Naive thymus-derived CD4-positive, alpha-beta T cell (primary cell): ENCODE measurements around the gene TMEM181. TPM values are rescaled to one million over a fixed set of nuclear protein-coding genes. Genes with fewer than 3 reads are reported as not detected.

ENCODE experiments used
- ATAC-seq: fragments of 150-1000 bp; cut with Tn5 transposase; 2 replicates; pipeline ENCODE4 v1.10.0; 2021; ENCODE audit warnings: mild to moderate bottlenecking, moderate library complexity
- CTCF ChIA-PET: fragments of 350-600 bp; sonication (Branson Sonifier 250); formaldehyde crosslinking; loops from one replicate; lab custom pipeline; 2021; ENCODE audit warnings: antibody characterized with exemption; lab: Charles Lee
- POLR2A ChIA-PET: fragments of 350-600 bp; sonication (Branson Sonifier 250); formaldehyde crosslinking; loops from one replicate; lab custom pipeline; 2021; ENCODE audit warnings: antibody characterized with exemption, inconsistent platforms; lab: Charles Lee
- DNase-seq, 9 donors: peaks; one replicate each; pipeline versions ENCODE4 v3.0.0 to v3.0.0-alpha.2; 2020 to 2022; ENCODE audit warnings: mixed read lengths in 1 of 9
- H3K27ac ChIP-seq: one replicate; pipeline ENCODE4 v1.7.0; 2013; ENCODE audit warnings: mild to moderate bottlenecking, low read depth, low read length, moderate library complexity
- H3K27me3 ChIP-seq, 2 donors: one replicate each; pipeline ENCODE4 v1.7.0; 2013; ENCODE audit warnings: low read length in 2 of 2, mild to moderate bottlenecking in 2 of 2, moderate library complexity in 2 of 2; ENCODE audit not compliant: control insufficient read depth in 2 of 2, insufficient read depth in 2 of 2
- H3K36me3 ChIP-seq, 3 experiments: 1 replicate in 2 of 3; 2 replicates in 1 of 3; pipeline ENCODE4 v1.7.0; 2013; ENCODE audit warnings: low read length in 3 of 3, mild to moderate bottlenecking in 3 of 3, moderate library complexity in 1 of 3; ENCODE audit not compliant: insufficient read depth in 3 of 3, control insufficient read depth in 2 of 3
- H3K4me1 ChIP-seq, 2 donors: one replicate each; pipeline ENCODE4 v1.7.0; 2013; ENCODE audit warnings: low read length in 2 of 2, mild to moderate bottlenecking in 2 of 2, moderate library complexity in 1 of 2; ENCODE audit not compliant: control insufficient read depth in 2 of 2, insufficient read depth in 2 of 2
- H3K4me3 ChIP-seq: 2 replicates; pipeline ENCODE4 v1.7.0; 2013; ENCODE audit warnings: mild to moderate bottlenecking, low read length
- H3K9me3 ChIP-seq, 3 experiments: 1 replicate in 2 of 3; 2 replicates in 1 of 3; pipeline ENCODE4 v1.7.0; 2013; ENCODE audit warnings: low read length in 3 of 3; ENCODE audit not compliant: control insufficient read depth in 2 of 3
- H3K27ac Mint-ChIP-seq, 9 donors: one replicate each; pipeline ENCODE4 v1.8.0; 2020 to 2022; ENCODE audit warnings: mixed read lengths in 9 of 9, mild to moderate bottlenecking in 8 of 9, moderate library complexity in 5 of 9, inconsistent platforms in 2 of 9
- H3K27me3 Mint-ChIP-seq, 5 donors: one replicate each; pipeline ENCODE4 v1.8.0; 2021 to 2022; ENCODE audit warnings: mixed read lengths in 5 of 5, mild to moderate bottlenecking in 1 of 5
- H3K36me3 Mint-ChIP-seq, 5 donors: one replicate each; pipeline ENCODE4 v1.8.0; 2020 to 2022; ENCODE audit warnings: mixed read lengths in 5 of 5, mild to moderate bottlenecking in 3 of 5, inconsistent platforms in 1 of 5
- H3K4me1 Mint-ChIP-seq, 7 donors: one replicate each; pipeline ENCODE4 v1.8.0; 2020 to 2022; ENCODE audit warnings: mixed read lengths in 7 of 7, mild to moderate bottlenecking in 3 of 7, inconsistent platforms in 1 of 7
- H3K4me3 Mint-ChIP-seq, 10 donors: one replicate each; pipeline ENCODE4 v1.8.0; 2020 to 2022; ENCODE audit warnings: mild to moderate bottlenecking in 10 of 10, mixed read lengths in 10 of 10, moderate library complexity in 6 of 10, inconsistent platforms in 2 of 10
- H3K9me3 Mint-ChIP-seq, 11 donors: one replicate each; pipeline ENCODE4 v1.8.0; 2020 to 2022; ENCODE audit warnings: mixed read lengths in 11 of 11, mild to moderate bottlenecking in 4 of 11, inconsistent platforms in 1 of 11, moderate library complexity in 1 of 11
- intact Hi-C, 2 donors: fragments of 100-400 bp; cut with micrococcal nuclease; formaldehyde crosslinking; loops; one replicate each; pipeline ENCODE4 v1.15.1; 2023
- polyA plus RNA-seq, 2 donors: library from polyadenylated mRNA; unstranded; fragments of 300-500 nt; fragmentation: Illumina TruSeq; gene quantifications; one replicate each; pipeline ENCODE4 v1.2.3, GENCODE V29; 2021
- total RNA-seq, 6 experiments: library from RNA in 5 of 6; stranded (reverse) in 5 of 6; gene quantifications; 1 replicate in 5 of 6; 2 replicates in 1 of 6; pipeline ENCODE4 v1.2.3 and lab custom pipeline; 2021 to 2026

TMEM181 gene
- total and polyA plus RNA-seq, 7 experiments from 2014 or later = 1.9 to 17.2 (median 15.7) TPM

- H3K27me3 ChIP-seq = no peaks in the 10 kb centered on the region
- Mint-ChIP-seq H3K36me3 (peaks cover 5 to 33% (median 20%) of the 10 kb centered on the region in 5 donors), H3K4me3 (peak within 1 kb of the TSS; percentile 92 to 100 (median 99)), H3K9me3 (peaks cover 0 to 2% (median 0%) of the 10 kb centered on the region in 11 donors), H3K27me3 (no peaks in the 10 kb centered on the region), H3K4me1 (peaks cover 47 to 72% (median 67%) of the 10 kb centered on the region in 7 donors), H3K27ac (peak within 1 kb of the TSS; percentile 88 to 100 (median 98))
- peak within 1 kb of the TSS; percentile 97 for H3K27ac ChIP-seq
- peaks cover 35 to 45% of the 10 kb centered on the region in 2 donors for H3K4me1 ChIP-seq
- CTCF ChIA-PET = interaction anchor here (1.0 to 2.9 kb wide), 5 partner anchors 10 to 91 kb away, joined by 4 to 19 read pairs (median 11); no protein-coding TSS in a partner anchor
- H3K4me3 ChIP-seq = peak within 1 kb of the TSS; percentile 81
- H3K9me3 ChIP-seq = no peaks in the 10 kb centered on the region
- ATAC-seq = peak; percentile 88
- peak; percentile 72 to 99 (median 87) for DNase-seq
- POLR2A ChIA-PET = interaction anchor here (0.8 to 5.2 kb wide), 11 partner anchors 9 to 356 kb away, joined by 3 to 78 read pairs (median 4); partner anchors contain the start of gene RSPH3
- peaks cover 0 to 12% (median 0%) of the 10 kb centered on the region in 3 experiments for H3K36me3 ChIP-seq
- intact Hi-C loops = loop anchor here (1.0 to 2.0 kb wide), 4 partner anchors 9 to 84 kb away; partner anchors contain the start of gene TMEM181 (in 2 of the 2)
Measured at GRCh38 chr6:158644231-158645063, 84.6 kb downstream of the TMEM181 start, which contains the start of gene DYNLT1. TSS of gene DYNLT1 (minus strand) at chr6:158644743. CDS start at chr6:158644708, 35 bp downstream.

- H3K36me3 ChIP-seq = peaks cover 0 to 6% (median 0%) of the 10 kb centered on the region in 3 experiments
- H3K4me3 Mint-ChIP-seq = peak overlapping the region; percentile 77 to 96 (median 94)
- no peaks in the 10 kb centered on the region for H3K9me3 ChIP-seq
- ATAC-seq = no peak
- CTCF ChIA-PET = interaction anchor here (0.6 to 2.9 kb wide), 5 partner anchors 9 to 229 kb away, joined by 3 to 19 read pairs (median 11); no protein-coding TSS in a partner anchor
- H3K27ac Mint-ChIP-seq = peak overlapping the region; percentile 86 to 99 (median 94)
- peaks cover 32 to 44% of the 10 kb centered on the region in 2 donors for H3K4me1 ChIP-seq
- H3K27me3 Mint-ChIP-seq = no peaks in the 10 kb centered on the region
- H3K4me1 Mint-ChIP-seq = peaks cover 49 to 72% (median 67%) of the 10 kb centered on the region in 7 donors
- POLR2A ChIA-PET = interaction anchor here (0.8 to 5.2 kb wide), 8 partner anchors 9 to 224 kb away, joined by 3 to 78 read pairs (median 4); no protein-coding TSS in a partner anchor
- H3K36me3 Mint-ChIP-seq = peaks cover 5 to 30% (median 14%) of the 10 kb centered on the region in 5 donors
- DNase-seq = peak in 1 of 9 donors; percentile 24
- no peaks in the 10 kb centered on the region for H3K27me3 ChIP-seq
- intact Hi-C loops = loop anchor here in 1 of 2 donors (2.0 kb wide), 1 partner anchor 15 kb away; no protein-coding TSS in a partner anchor
- peaks cover 0 to 2% (median 0%) of the 10 kb centered on the region in 11 donors for H3K9me3 Mint-ChIP-seq
- H3K27ac ChIP-seq = peak overlapping the region; percentile 97
- peak overlapping the region; percentile 81 for H3K4me3 ChIP-seq
Measured at GRCh38 chr6:158645064-158646022, 85.5 kb downstream of the TMEM181 start.

- H3K4me3 ChIP-seq = no peak overlapping the region
- ChIA-PET CTCF (interaction anchor here (0.6 kb wide), 1 partner anchor 228 kb away, joined by 3 read pairs; no protein-coding TSS in a partner anchor), POLR2A (interaction anchor here (0.8 to 5.2 kb wide), 4 partner anchors 8 to 41 kb away, joined by 3 to 78 read pairs (median 32); no protein-coding TSS in a partner anchor)
- Mint-ChIP-seq H3K4me1 (peaks cover 43 to 68% (median 64%) of the 10 kb centered on the region in 7 donors), H3K4me3 (peak overlapping the region; percentile 77 to 96 (median 94)), H3K27ac (peak overlapping the region; percentile 86 to 99 (median 94)), H3K36me3 (peaks cover 0 to 29% (median 5%) of the 10 kb centered on the region in 5 donors), H3K27me3 (no peaks in the 10 kb centered on the region), H3K9me3 (no peaks in the 10 kb centered on the region)
- intact Hi-C loops = no loop called here
- peak overlapping the region; percentile 31 for H3K27ac ChIP-seq
- peaks cover 0 to 6% (median 0%) of the 10 kb centered on the region in 3 experiments for H3K36me3 ChIP-seq
- ATAC-seq (no peak), DNase-seq (peak in 1 of 9 donors; percentile 20)
- no peaks in the 10 kb centered on the region for H3K9me3 ChIP-seq
- H3K4me1 ChIP-seq = peaks cover 34 to 43% of the 10 kb centered on the region in 2 donors
- H3K27me3 ChIP-seq = no peaks in the 10 kb centered on the region
Measured at GRCh38 chr6:158646023-158646910, 86.4 kb downstream of the TMEM181 start.

- Mint-ChIP-seq H3K4me1 (peaks cover 35 to 64% (median 59%) of the 10 kb centered on the region in 7 donors), H3K27ac (peak overlapping the region in 7 of 9 donors; percentile 37 to 99 (median 75)), H3K36me3 (peaks cover 0 to 23% (median 0%) of the 10 kb centered on the region in 5 donors), H3K9me3 (no peaks in the 10 kb centered on the region), H3K27me3 (no peaks in the 10 kb centered on the region), H3K4me3 (peak overlapping the region in 1 of 10 donors; percentile 8)
- ATAC-seq (no peak), DNase-seq (peak in 1 of 9 donors; percentile 13)
- CTCF ChIA-PET = no interaction called here
- intact Hi-C loops = no loop called here
- no peaks in the 10 kb centered on the region for H3K9me3 ChIP-seq
- peaks cover 24 to 37% of the 10 kb centered on the region in 2 donors for H3K4me1 ChIP-seq
- H3K36me3 ChIP-seq = peaks cover 0 to 6% (median 0%) of the 10 kb centered on the region in 3 experiments
- no peak overlapping the region for H3K27ac ChIP-seq
- H3K4me3 ChIP-seq = no peak overlapping the region
- no peaks in the 10 kb centered on the region for H3K27me3 ChIP-seq
- POLR2A ChIA-PET = interaction anchor here (0.6 to 5.0 kb wide), 3 partner anchors 9 to 269 kb away, joined by 4 to 59 read pairs (median 12); no protein-coding TSS in a partner anchor
Measured at GRCh38 chr6:158647501-158647900, 87.6 kb downstream of the TMEM181 start.

- Mint-ChIP-seq H3K4me3 (peak overlapping the region in 6 of 10 donors; percentile 13 to 73 (median 59)), H3K36me3 (peaks cover 0 to 27% (median 0%) of the 10 kb centered on the region in 5 donors), H3K27me3 (no peaks in the 10 kb centered on the region), H3K9me3 (peaks cover 0 to 4% (median 0%) of the 10 kb centered on the region in 11 donors), H3K4me1 (peaks cover 35 to 67% (median 60%) of the 10 kb centered on the region in 7 donors), H3K27ac (peak overlapping the region; percentile 90 to 99 (median 96))
- no peaks in the 10 kb centered on the region for H3K9me3 ChIP-seq
- POLR2A ChIA-PET = interaction anchor here (0.7 to 3.7 kb wide), 3 partner anchors 10 to 81 kb away, joined by 4 to 12 read pairs (median 6); no protein-coding TSS in a partner anchor
- ATAC-seq = no peak
- CTCF ChIA-PET = interaction anchor here (0.7 to 1.9 kb wide), 5 partner anchors 11 to 43 kb away, joined by 3 to 5 read pairs (median 4); no protein-coding TSS in a partner anchor
- peak in 1 of 9 donors; percentile 40 for DNase-seq
- H3K36me3 ChIP-seq = peaks cover 0 to 6% (median 0%) of the 10 kb centered on the region in 3 experiments
- no peaks in the 10 kb centered on the region for H3K27me3 ChIP-seq
- H3K27ac ChIP-seq = peak overlapping the region; percentile 83
- peak overlapping the region; percentile 11 for H3K4me3 ChIP-seq
- H3K4me1 ChIP-seq = peaks cover 31 to 38% of the 10 kb centered on the region in 2 donors
- intact Hi-C loops = loop anchor here in 1 of 2 donors (1.0 kb wide), 2 partner anchors 39 to 441 kb away; no protein-coding TSS in a partner anchor
Measured at GRCh38 chr6:158648682-158649131, 88.8 kb downstream of the TMEM181 start.
